GM18519 (cell line): ENCODE data around the gene PASD1.
"Not testable (repeated sequence)": the region's sequence is repeated elsewhere in the genome, so short reads cannot be mapped to it uniquely, and the experiment has no call there.

Experiments
- ATAC-seq: cut with Tn5 transposase; IDR thresholded peaks from one replicate; pipeline ENCODE4 v1.9.1; 2021; ENCODE audit warnings: mild to moderate bottlenecking, moderate library complexity; ENCODE audit not compliant: unreplicated experiment, low FRiP score

The PASD1 gene

GRCh38 chrX:151604931-151605330, 41.5 kb downstream of the PASD1 start:
- no peak for ATAC-seq

DNA sequence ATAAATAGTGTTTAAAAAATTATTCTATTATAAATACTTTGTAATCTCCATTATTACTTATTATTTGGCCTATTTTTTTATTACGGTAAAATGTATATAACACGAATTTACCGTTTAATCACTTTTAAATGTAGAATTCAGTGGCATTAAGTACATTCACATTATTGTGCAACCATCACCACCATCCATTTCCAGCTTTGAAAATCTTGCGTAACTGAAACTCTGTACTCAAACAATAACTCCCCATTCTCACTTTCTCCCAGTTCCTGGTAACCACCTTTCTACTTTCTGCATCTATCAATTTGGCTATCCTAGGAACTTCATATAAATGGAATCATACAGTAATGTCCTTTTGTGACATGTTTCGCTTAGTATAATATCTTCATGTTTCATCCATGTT, 45.7 kb downstream of the PASD1 start:
- no peak for ATAC-seq

GRCh38 chrX:151621422-151621821, 57.9 kb downstream of the PASD1 start:
- ATAC-seq: no peak

GRCh38 chrX:151624677-151625076, 61.2 kb downstream of the PASD1 start:
- no peak for ATAC-seq

GRCh38 chrX:151631822-151632221, 68.3 kb downstream of the PASD1 start:
- no peak for ATAC-seq

- ATAC-seq: no peak
Measured at GRCh38 chrX:151633157-151633556, 69.7 kb downstream of the PASD1 start.

DNA sequence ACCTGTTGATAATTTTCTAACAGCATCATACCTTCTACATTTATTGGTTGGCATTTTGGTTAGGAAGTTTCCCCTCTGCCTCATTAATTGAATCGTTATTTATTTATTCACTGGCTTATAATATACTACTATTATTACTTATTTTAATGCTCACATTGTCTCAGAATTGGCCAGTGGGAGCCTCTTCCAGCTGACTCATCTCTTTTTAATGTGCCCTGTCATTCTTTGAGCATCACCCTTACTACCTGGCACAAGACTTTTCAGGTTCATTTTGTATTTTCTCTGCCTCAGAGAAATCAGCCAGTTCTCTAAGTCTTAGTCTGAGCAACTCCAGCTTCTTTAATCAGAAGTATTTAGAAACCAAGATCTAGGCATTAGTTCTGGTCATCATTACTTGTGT, 71.5 kb downstream of the PASD1 start:
- ATAC-seq: no peak

DNA sequence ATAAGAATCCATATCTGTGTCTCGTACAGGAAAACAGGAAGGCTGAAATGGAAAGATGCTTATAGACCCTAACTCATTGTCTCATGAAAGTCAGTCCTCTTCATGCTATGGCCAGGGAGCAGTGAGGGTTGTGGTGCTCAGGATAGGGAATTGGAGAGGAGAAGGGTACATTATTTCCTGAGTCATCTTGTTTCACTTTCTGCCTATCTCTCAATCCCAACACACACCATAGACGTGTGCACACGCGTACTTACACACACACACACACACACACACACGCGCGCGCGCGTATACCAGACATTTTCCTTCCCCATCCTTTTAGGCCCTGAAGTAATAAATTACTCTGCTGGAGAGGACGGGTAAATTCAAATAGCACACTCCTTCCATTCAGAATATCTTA, 78.1 kb downstream of the PASD1 start:
- no peak for ATAC-seq

DNA sequence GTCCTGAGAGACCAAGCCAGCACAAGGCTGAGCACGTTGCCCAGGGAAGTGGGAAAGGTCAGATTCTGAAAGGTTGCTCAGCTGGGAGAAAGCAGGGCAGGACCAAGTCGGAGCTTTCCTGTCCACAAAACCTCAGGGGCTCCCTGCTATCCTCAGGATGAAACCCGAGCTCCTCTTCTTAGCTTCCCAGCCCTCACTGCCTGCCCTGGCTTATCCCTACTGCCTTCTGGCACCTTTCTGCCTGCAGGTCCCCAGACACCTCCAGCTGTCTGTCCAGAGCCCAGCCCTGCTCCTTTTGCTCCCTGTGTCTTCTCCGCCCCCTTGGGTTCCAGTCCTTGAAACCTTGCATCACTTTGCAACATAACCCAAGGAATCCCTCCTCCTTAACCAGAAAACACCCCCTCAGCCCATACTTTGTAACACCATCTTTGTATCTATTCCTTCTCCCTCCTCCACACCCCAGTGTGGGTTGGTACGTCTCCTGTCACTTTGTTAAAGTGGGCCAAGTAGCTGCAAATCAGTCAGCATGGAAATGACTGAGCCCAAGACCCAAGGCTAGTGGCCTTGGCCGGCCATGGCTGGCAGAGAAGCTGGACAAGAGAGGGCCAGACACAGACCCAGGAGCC, 111.8 kb downstream of the PASD1 start:
- no peak for ATAC-seq

GRCh38 chrX:151676196-151676595, 112.7 kb downstream of the PASD1 start:
- ATAC-seq: no peak

GRCh38 chrX:151679798-151680402, 116.4 kb downstream of the PASD1 start:
- ATAC-seq: no peak

- ATAC-seq: no peak
Measured at GRCh38 chrX:151680805-151681204, 117.3 kb downstream of the PASD1 start.

DNA sequence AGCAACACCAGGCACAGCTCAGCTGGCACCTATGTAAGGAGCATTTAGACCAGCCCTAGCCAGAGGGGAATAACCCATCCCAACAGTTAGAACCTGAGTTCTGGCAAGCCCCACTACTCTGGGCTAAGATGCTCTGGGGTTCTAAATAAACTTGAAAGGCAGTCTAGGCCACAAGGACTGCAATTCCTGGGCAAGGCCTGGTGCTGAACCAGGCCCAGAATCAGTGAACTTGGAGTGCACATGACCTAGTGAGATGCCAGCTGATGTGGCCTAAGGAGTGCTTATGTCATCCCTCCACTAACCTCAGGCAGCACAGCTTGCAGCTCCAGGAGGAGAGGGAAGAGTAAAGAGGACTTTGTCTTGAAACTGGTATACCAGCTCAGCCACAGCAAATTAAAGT, 124.2 kb downstream of the PASD1 start:
- ATAC-seq: no peak

- no peak for ATAC-seq
Measured at GRCh38 chrX:151688695-151689094, 125.2 kb downstream of the PASD1 start.

DNA sequence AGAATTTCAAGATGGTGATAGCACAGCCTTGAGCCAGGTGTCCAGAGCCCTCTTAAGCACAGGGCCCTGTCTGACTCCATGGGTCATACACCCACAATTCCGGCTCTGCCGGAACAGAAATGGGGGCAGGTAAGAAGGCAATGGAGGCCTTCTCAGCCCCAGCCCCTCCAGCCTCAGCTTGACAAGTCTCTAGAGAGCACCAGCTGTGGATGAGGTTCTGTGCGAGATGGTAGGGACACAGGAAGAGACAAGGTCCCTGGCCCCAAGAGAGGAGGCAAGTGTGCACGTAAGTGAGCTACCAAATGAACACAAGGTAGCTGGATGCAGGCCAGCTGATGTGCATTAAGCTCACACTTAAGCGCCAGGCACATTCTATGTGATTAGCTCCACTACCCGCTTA, 129.3 kb downstream of the PASD1 start:
- no peak for ATAC-seq

DNA sequence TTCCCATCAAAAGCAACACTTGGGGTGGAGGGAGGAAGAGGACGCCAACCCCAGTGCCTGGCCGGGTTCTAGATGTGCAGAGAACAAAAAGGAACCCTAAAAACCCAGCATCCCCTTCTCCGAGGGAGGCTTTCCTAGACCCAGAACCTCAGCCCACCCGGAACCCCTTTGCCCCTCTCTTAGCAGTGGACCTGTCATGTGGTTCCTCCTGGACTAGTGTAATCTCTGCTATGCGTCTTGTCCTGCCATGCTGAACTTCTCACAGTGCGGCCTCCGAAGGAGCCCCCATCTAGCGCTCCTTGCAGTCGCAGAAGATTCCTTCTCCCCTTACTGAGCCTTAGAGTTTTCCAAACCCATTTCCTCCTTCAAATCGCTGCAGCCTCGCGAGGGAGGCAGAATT, 130.6 kb downstream of the PASD1 start:
- ATAC-seq: no peak

GRCh38 chrX:151694661-151695582, 131.4 kb downstream of the PASD1 start, which contains the start of gene PRRG3:
PRRG3 (plus strand) TSS chrX:151695458; CDS start chrX:151698815, 3,357 bp downstream.
- ATAC-seq: no peak

- no peak for ATAC-seq
Measured at GRCh38 chrX:151695583-151696340, 132.3 kb downstream of the PASD1 start.

GRCh38 chrX:151697082-151697481, 133.6 kb downstream of the PASD1 start:
- ATAC-seq: not testable (repeated sequence)

DNA sequence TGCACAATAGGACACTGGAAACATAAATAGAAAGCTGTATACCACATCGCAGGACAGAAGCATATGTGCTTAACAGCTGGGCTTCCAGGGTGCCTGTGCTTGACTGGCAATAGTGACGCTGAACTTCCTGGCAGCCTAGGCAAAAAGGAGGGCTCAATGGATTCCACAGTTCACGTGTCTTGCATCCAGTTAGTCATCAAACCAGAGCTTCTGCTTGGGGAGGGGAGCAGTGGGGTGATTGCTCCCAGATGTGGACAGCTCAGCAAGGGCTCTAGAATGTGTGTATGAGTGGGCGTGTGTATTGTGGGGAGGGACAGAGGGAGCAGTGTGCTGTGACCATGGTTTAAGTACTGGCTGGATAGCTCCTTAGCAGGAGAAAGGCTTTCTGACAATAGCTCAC, 134.0 kb downstream of the PASD1 start:
- no peak for ATAC-seq

- ATAC-seq: no peak
Measured at GRCh38 chrX:151698485-151698884, 135.0 kb downstream of the PASD1 start.
